HG03159 (cell line): ENCODE data around the gene SERPINB11.
"Not testable (repeated sequence)": the region's sequence is repeated elsewhere in the genome, so short reads cannot be mapped to it uniquely, and the experiment has no call there.

Experiments
- ATAC-seq: cut with Tn5 transposase; IDR thresholded peaks from one replicate; pipeline ENCODE4 v1.9.1; 2021; ENCODE audit warnings: mild to moderate bottlenecking, moderate library complexity; ENCODE audit not compliant: unreplicated experiment

SERPINB11 gene

GRCh38 chr18:63725682-63726480 is 23.1 kb downstream of the SERPINB11 start:
- no peak for ATAC-seq

- no peak for ATAC-seq
Measured at GRCh38 chr18:63730773-63731172, 28.0 kb downstream of the SERPINB11 start.

GRCh38 chr18:63731215-63731614 is 28.5 kb downstream of the SERPINB11 start:
- no peak for ATAC-seq

- ATAC-seq = no peak
Measured at GRCh38 chr18:63736876-63737275, 34.1 kb downstream of the SERPINB11 start.

GRCh38 chr18:63741769-63742168 is 39.0 kb downstream of the SERPINB11 start:
- no peak for ATAC-seq

GRCh38 chr18:63747006-63747405 is 44.2 kb downstream of the SERPINB11 start:
- ATAC-seq = no peak

- no peak for ATAC-seq
Measured at GRCh38 chr18:63749489-63749888, 46.7 kb downstream of the SERPINB11 start.

- ATAC-seq = no peak
Measured at GRCh38 chr18:63752636-63753035, 49.9 kb downstream of the SERPINB11 start.

- no peak for ATAC-seq
Measured at GRCh38 chr18:63753676-63754075, 50.9 kb downstream of the SERPINB11 start.

- ATAC-seq = no peak
Measured at GRCh38 chr18:63757541-63757940, 54.8 kb downstream of the SERPINB11 start.

GRCh38 chr18:63758615-63759240 is 56.0 kb downstream of the SERPINB11 start:
- ATAC-seq = no peak

- not testable (repeated sequence) for ATAC-seq
Measured at GRCh38 chr18:63759786-63760185, 57.0 kb downstream of the SERPINB11 start.

GRCh38 chr18:63762518-63762917 is 59.8 kb downstream of the SERPINB11 start:
- no peak for ATAC-seq

- ATAC-seq = no peak
Measured at GRCh38 chr18:63763831-63764600, 61.3 kb downstream of the SERPINB11 start.

- no peak for ATAC-seq
Measured at GRCh38 chr18:63765837-63766236, 63.1 kb downstream of the SERPINB11 start.
